SK-N-SH (cell line): Measurements from ENCODE around the gene IBTK. TPM values are rescaled to one million over a fixed set of nuclear protein-coding genes. Genes with fewer than 3 reads are reported as not detected.

Experiments
- CTCF ChIA-PET: fragments of 300-600, 350-600 bp; formaldehyde crosslinking; extraction: SDS; loops from one replicate; lab custom pipeline; 2021; lab: Yijun Ruan, JAX
- POLR2A ChIA-PET: fragments of 350-600 bp; sonication (Branson Sonifier 250); formaldehyde crosslinking; extraction: SDS; loops from one replicate; lab custom pipeline; 2020; ENCODE audit warnings: antibody characterized with exemption, inconsistent platforms; lab: Yijun Ruan, JAX
- DNase-seq: peaks from one replicate; pipeline ENCODE4 v3.0.0; 2012
- H2AFZ ChIP-seq: fragments of 200-600 bp; sonication (generic); 2 replicates; pipeline ENCODE4 v1.8.1; 2016; ENCODE audit warnings: antibody characterized with exemption, mild to moderate bottlenecking, low read depth
- H3F3A ChIP-seq: fragments of 200-600 bp; sonication (generic); replicated peaks from 2 replicates; pipeline ENCODE3; 2016; ENCODE audit warnings: antibody characterized with exemption, mild to moderate bottlenecking; ENCODE audit not compliant: insufficient read depth
- H3K27ac ChIP-seq, 2 experiments: fragments of 200-500 bp in 1 of 2; fragments of 200-600 bp in 1 of 2; sonication (Bioruptor generic) in 1 of 2; sonication (generic), shearing (Covaris generic) in 1 of 2; 2 replicates each; pipeline versions ENCODE4 v1.5.1 to v1.6.1; 2014 to 2016; ENCODE audit warnings: low read depth in 2 of 2, inconsistent platforms in 1 of 2, low read length in 1 of 2, mild to moderate bottlenecking in 1 of 2, mixed read lengths in 1 of 2
- H3K27me3 ChIP-seq: fragments of 200-600 bp; sonication (generic), shearing (Covaris generic); 2 replicates; pipeline ENCODE4 v1.6.1; 2016; ENCODE audit warnings: mixed run types; ENCODE audit not compliant: insufficient read depth
- H3K36me3 ChIP-seq, 2 experiments: fragments of 200-500 bp in 1 of 2; fragments of 200-600 bp in 1 of 2; sonication (Bioruptor generic) in 1 of 2; sonication (generic) in 1 of 2; replicated peaks in 1 of 2; 2 replicates each; pipeline versions ENCODE3 to v1.5.1; 2014 to 2016; ENCODE audit warnings: low read length in 1 of 2, mild to moderate bottlenecking in 1 of 2; ENCODE audit not compliant: insufficient read depth in 2 of 2, control insufficient read depth in 1 of 2
- H3K4me1 ChIP-seq, 2 experiments: fragments of 200-500 bp in 1 of 2; fragments of 200-600 bp in 1 of 2; sonication (Bioruptor generic) in 1 of 2; sonication (generic), shearing (Covaris generic) in 1 of 2; 2 replicates each; pipeline versions ENCODE4 v1.5.1 to v1.6.1; 2014 to 2016; ENCODE audit warnings: low read depth in 1 of 2, low read length in 1 of 2, mixed run types in 1 of 2; ENCODE audit not compliant: insufficient read depth in 2 of 2, control insufficient read depth in 1 of 2
- H3K4me2 ChIP-seq: fragments of 200-600 bp; sonication (generic), shearing (Covaris generic); 2 replicates; pipeline ENCODE4 v1.6.1; 2017; ENCODE audit warnings: mixed run types
- H3K4me3 ChIP-seq, 2 experiments: fragments of 200-500 bp in 1 of 2; fragments of 200-600 bp in 1 of 2; sonication (Bioruptor generic) in 1 of 2; sonication (generic), shearing (Covaris generic) in 1 of 2; 2 replicates each; pipeline versions ENCODE4 v1.5.1 to v1.8.1; 2014 to 2016; ENCODE audit warnings: low read depth in 2 of 2, inconsistent platforms in 1 of 2, low read length in 1 of 2, mild to moderate bottlenecking in 1 of 2, mixed read lengths in 1 of 2, moderate library complexity in 1 of 2
- H3K79me2 ChIP-seq: fragments of 200-600 bp; sonication (generic); 2 replicates; pipeline ENCODE4 v1.8.1; 2017; ENCODE audit warnings: mild to moderate bottlenecking; ENCODE audit not compliant: insufficient read depth
- H3K9ac ChIP-seq: fragments of 200-600 bp; sonication (generic); 2 replicates; pipeline ENCODE4 v1.6.1; 2017; ENCODE audit warnings: mixed run types
- H3K9me2 ChIP-seq: fragments of 200-600 bp; sonication (generic); 2 replicates; pipeline ENCODE4 v1.6.1; 2017; ENCODE audit warnings: mixed run types
- H3K9me3 ChIP-seq: fragments of 200-600 bp; sonication (generic); 2 replicates; pipeline ENCODE4 v1.6.1; 2017; ENCODE audit warnings: mixed run types, mild to moderate bottlenecking, moderate library complexity
- H4K20me1 ChIP-seq: fragments of 200-600 bp; sonication (generic); 2 replicates; pipeline ENCODE4 v1.6.1; 2017; ENCODE audit warnings: mild to moderate bottlenecking, mixed run types; ENCODE audit not compliant: insufficient read depth
- ELF1 ChIP-seq: IDR thresholded peaks from 2 replicates; pipeline ENCODE4 v1.4.0; 2012
- EP300 ChIP-seq, 2 experiments: IDR thresholded peaks; 2 replicates each; pipeline versions ENCODE4 v1.4.0 to v1.6.1; 2012; ENCODE audit warnings: borderline replicate concordance in 1 of 2, low read depth in 1 of 2, low read length in 1 of 2
- EZH2phosphoT487 ChIP-seq: fragments of 200-600 bp; sonication (generic); IDR thresholded peaks from 2 replicates; pipeline ENCODE4 v1.6.1; 2017; ENCODE audit warnings: low read depth, mixed run types, mild to moderate bottlenecking, antibody characterized with exemption, moderate library complexity, borderline replicate concordance
- FOSL2 ChIP-seq: IDR thresholded peaks from 2 replicates; pipeline ENCODE4 v1.4.0; 2012; ENCODE audit warnings: low read depth, mild to moderate bottlenecking, moderate library complexity, borderline replicate concordance
- GABPA ChIP-seq: IDR thresholded peaks from 2 replicates; pipeline ENCODE4 v1.4.0; 2012; ENCODE audit warnings: low read depth, mild to moderate bottlenecking
- MXI1 ChIP-seq: IDR thresholded peaks from 2 replicates; pipeline ENCODE4 v1.6.1; 2012; ENCODE audit warnings: mild to moderate bottlenecking, low read depth, low read length, improper control_type of control experiment
- NFIC ChIP-seq: IDR thresholded peaks from 2 replicates; pipeline ENCODE4 v1.4.0; 2012; ENCODE audit warnings: borderline replicate concordance
- RAD21 ChIP-seq: IDR thresholded peaks from 2 replicates; pipeline ENCODE4 v1.6.1; 2012; ENCODE audit warnings: mild to moderate bottlenecking, low read length
- RFX5 ChIP-seq: IDR thresholded peaks from 2 replicates; pipeline ENCODE4 v1.6.1; 2012; ENCODE audit warnings: mild to moderate bottlenecking, improper control_type of control experiment, low read length
- RXRA ChIP-seq: IDR thresholded peaks from 2 replicates; pipeline ENCODE4 v1.4.0; 2012; ENCODE audit warnings: low read depth, mild to moderate bottlenecking, borderline replicate concordance
- SMC3 ChIP-seq: IDR thresholded peaks from 2 replicates; pipeline ENCODE4 v1.6.1; 2012; ENCODE audit warnings: low read depth, low read length, improper control_type of control experiment
- TCF12 ChIP-seq: IDR thresholded peaks from 2 replicates; pipeline ENCODE4 v1.4.0; 2012
- ZBTB33 ChIP-seq: IDR thresholded peaks from 2 replicates; pipeline ENCODE4 v1.4.0; 2012; ENCODE audit warnings: low read depth, borderline replicate concordance
- WGBS: methylation state at CpG from one replicate; pipeline ENCODE4 v1.1.6; 2017; ENCODE audit warnings: low lambda C conversion rate; 5-methylcytosine and 5-hydroxymethylcytosine counted together
- polyA plus RNA-seq, 3 experiments: library from polyadenylated mRNA; depleted of rRNA; stranded (reverse); fragments of >200 nt; gene quantifications; 2 replicates each; pipeline ENCODE4 v1.2.3, GENCODE V29; 2012
- TF ChIP-seq, protein P1 (sequence below): IDR thresholded peaks from 2 replicates; pipeline ENCODE4 v1.4.0; 2012; ENCODE audit warnings: low read depth
- TF ChIP-seq, protein P2 (sequence below): IDR thresholded peaks from 2 replicates; pipeline ENCODE4; 2012

The IBTK gene
- polyA plus RNA-seq, 1 of the 3 experiments (the other 2 are of a cell fraction): 9.5 TPM

GRCh38 chr6:82237013-82237412 is 10.5 kb downstream of the IBTK start:
- Histone ChIP-seq H3K9ac (no peak overlapping the region), H3K79me2 (peaks cover 97% of the 10 kb centered on the region), H4K20me1 (peaks cover 30% of the 10 kb centered on the region), H3K9me2 (no peaks in the 10 kb centered on the region), H3K27ac (peak overlapping the region in 1 of 2 experiments; percentile 38; a peak in 1 of 4 replicates), H3K27me3 (no peaks in the 10 kb centered on the region), H3K4me2 (no peak overlapping the region), H3K4me1 (peaks cover 0 to 5% of the 10 kb centered on the region in 2 experiments; a peak in 3 of 4 replicates), H3K4me3 (no peak overlapping the region), H2AFZ (no peak overlapping the region), H3K36me3 (peaks cover 15 to 73% of the 10 kb centered on the region in 2 experiments), H3F3A (peaks cover 9% of the 10 kb centered on the region), H3K9me3 (no peaks in the 10 kb centered on the region)
- ChIA-PET POLR2A (no interaction called here), CTCF (no interaction called here)
- TF ChIP-seq NFIC (peak; percentile 52; the same call in 1 of the 2 replicates), ELF1 (no peak)
- 29% methylated on average over 1 of the region's 1 CpG for WGBS
- peak; percentile 24 for DNase-seq

GRCh38 chr6:82227770-82228169 is 19.8 kb downstream of the IBTK start:
- H3K9me3 ChIP-seq: no peaks in the 10 kb centered on the region
- ChIA-PET POLR2A (no interaction called here), CTCF (no interaction called here)
- H3K36me3 ChIP-seq: peaks cover 81 to 82% of the 10 kb centered on the region in 2 experiments
- peaks cover 56% of the 10 kb centered on the region for H3K79me2 ChIP-seq
- no peaks in the 10 kb centered on the region for H3K27me3 ChIP-seq
- WGBS: 92% methylated on average over 1 of the region's 1 CpG
- DNase-seq: no peak
- H3F3A ChIP-seq: peaks cover 9% of the 10 kb centered on the region
- H3K9ac ChIP-seq: no peak overlapping the region
- no peak overlapping the region for H2AFZ ChIP-seq
- H3K9me2 ChIP-seq: no peaks in the 10 kb centered on the region
- H3K4me3 ChIP-seq: no peak overlapping the region
- no peak overlapping the region for H3K4me2 ChIP-seq
- TF ChIP-seq, protein P1, sequence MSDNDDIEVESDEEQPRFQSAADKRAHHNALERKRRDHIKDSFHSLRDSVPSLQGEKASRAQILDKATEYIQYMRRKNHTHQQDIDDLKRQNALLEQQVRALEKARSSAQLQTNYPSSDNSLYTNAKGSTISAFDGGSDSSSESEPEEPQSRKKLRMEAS: no peak
- TF ChIP-seq EZH2phosphoT487: no peak
- TF ChIP-seq MXI1: no peak
- no peak for TF ChIP-seq FOSL2
- TF ChIP-seq SMC3: no peak
- no peak for TF ChIP-seq ZBTB33
- no peak for TF ChIP-seq EP300 (IDR thresholded peaks at IDR 0.05; ENCODE audit: borderline replicate concordance in 1 of 2, low read depth in 1 of 2, low read length in 1 of 2)
- TF ChIP-seq RFX5: no peak
- TF ChIP-seq ELF1: no peak
- TF ChIP-seq GABPA: no peak
- TF ChIP-seq RAD21: no peak
- TF ChIP-seq RXRA: no peak
- TF ChIP-seq TCF12: no peak
- TF ChIP-seq, protein P2, sequence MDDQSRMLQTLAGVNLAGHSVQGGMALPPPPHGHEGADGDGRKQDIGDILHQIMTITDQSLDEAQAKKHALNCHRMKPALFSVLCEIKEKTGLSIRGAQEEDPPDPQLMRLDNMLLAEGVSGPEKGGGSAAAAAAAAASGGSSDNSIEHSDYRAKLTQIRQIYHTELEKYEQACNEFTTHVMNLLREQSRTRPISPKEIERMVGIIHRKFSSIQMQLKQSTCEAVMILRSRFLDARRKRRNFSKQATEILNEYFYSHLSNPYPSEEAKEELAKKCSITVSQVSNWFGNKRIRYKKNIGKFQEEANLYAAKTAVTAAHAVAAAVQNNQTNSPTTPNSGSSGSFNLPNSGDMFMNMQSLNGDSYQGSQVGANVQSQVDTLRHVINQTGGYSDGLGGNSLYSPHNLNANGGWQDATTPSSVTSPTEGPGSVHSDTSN: no peak
- H3K4me1 ChIP-seq: peaks cover 0 to 4% of the 10 kb centered on the region in 2 experiments; a peak in 1 of 4 replicates
- 0 out of 2 replicates have a peak, but pooled peaks cover 3% of the 10 kb centered on the region for H4K20me1 ChIP-seq
- H3K27ac ChIP-seq: no peak overlapping the region
